NCI-H345 treated with DMSO at 0.1 percent for 48 hours (cell line): ENCODE measurements around the gene ADAMTSL3.
"Not testable (repeated sequence)": the region's sequence is repeated elsewhere in the genome, so short reads cannot be mapped to it uniquely, and the experiment has no call there.

Source experiments
- DNase-seq: peaks from one replicate; lab custom pipeline; 2025; ENCODE audit not compliant: unreplicated experiment; lab: John Stamatoyannopoulos, UW

Gene ADAMTSL3

DNA sequence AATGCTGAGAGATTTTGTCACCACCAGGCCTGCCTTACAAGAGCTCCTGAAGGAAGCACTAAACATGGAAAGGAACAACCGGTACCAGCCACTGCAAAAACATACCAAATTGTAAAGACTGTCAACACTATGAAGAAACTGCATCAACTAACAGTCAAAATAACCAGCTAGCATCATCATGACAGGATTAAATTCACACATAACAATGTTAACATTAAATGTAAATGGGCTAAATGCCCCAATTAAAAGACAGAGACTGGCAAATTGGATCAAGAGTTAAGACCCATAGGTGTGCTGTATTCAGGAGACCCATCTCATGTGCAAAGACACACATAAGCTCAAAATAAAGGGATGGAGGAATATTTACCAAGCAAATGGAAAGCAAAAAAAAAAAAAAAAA lies 311.0 kb downstream of the ADAMTSL3 start:
- DNase-seq = not testable (repeated sequence)

DNA sequence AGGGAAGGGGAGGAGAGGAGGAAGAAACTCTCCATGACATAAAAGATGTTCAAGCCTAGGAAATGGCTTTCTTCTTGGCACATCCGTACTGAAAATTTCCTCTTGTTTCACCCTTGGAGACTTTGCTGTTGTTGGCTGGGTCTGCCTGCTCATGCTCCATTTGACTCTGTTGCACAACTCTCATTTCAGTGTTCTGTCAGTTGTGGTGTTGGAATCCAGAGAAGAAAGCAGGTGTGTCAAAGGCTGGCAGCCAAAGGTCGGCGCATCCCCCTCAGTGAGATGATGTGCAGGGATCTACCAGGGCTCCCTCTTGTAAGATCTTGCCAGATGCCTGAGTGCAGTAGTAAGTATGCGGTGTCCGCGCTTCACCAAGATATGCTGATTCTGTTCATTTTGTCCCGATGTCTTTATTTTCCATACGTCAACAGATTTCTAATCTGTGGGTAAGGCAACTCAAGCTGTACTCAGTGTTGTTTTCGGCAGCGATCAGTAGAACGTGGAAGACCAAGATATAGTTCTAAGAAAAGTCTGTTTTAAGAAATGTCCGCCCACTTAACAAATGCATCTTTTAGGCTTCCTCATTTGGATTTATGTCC lies 316.5 kb downstream of the ADAMTSL3 start:
- no peak for DNase-seq

GRCh38 chr15:83971992-83972391 lies 318.1 kb downstream of the ADAMTSL3 start:
- DNase-seq = no peak

- DNase-seq = no peak
Observed at GRCh38 chr15:83973816-83974215, 319.9 kb downstream of the ADAMTSL3 start.

GRCh38 chr15:83977992-83978391 lies 324.1 kb downstream of the ADAMTSL3 start:
- no peak for DNase-seq

GRCh38 chr15:83978588-83978987 lies 324.7 kb downstream of the ADAMTSL3 start:
- no peak for DNase-seq

DNA sequence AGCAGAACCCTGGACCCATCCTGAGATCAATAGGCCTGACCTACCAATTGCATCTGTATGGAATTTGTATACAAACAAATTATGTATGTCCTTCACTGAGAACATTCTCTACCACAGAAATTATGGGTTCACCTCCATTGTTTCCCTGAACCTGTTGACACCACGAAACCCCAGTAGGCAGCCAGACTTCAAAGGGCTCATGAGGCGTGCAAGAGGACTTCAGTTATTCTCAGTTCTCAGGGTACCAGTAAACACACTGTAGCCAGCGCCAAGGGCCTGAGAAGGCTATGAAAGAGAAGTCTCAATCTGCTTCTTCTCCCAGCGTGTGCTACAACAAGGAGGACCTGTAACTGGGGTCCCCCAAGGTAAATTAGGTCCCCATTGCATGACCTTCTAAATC lies 326.7 kb downstream of the ADAMTSL3 start:
- DNase-seq = no peak

- no peak for DNase-seq
Observed at GRCh38 chr15:83982748-83983147, 328.8 kb downstream of the ADAMTSL3 start.

DNA sequence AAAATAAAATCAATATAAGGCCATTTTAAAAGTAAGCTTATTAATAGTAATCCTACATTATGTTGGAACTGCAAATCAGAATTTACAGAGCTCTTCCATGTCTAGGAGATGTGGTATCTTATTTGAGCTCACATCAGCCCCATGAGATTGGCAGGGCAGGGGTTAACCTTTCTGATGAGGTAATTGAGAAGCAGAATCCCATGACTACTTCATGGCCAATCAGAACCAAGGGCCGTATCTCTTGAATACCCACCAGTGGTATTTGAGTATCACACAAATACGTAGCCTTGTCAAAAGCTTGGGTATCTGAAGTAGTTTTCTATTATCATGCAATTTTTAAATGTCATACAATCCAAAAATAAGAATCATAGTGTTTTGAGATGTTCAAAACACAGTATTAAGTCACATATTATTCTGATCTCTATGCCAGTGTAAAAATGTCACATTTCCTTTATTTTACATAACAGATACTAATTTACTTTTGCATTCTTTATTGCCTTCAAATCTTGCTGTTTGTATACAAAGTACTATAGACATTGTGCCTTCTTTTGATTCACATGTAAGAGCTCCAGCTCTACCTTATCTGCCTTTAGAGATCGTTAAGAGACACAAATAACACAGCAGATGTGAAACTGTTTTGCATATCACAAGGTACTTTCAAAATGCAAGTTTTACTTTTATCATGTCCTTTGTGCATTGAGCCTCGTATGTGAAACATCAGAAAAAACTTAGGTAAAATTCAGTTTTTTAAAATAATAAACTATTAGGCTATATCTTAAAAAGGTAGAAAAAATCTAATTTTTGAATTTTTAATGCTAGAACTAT lies 329.9 kb downstream of the ADAMTSL3 start:
- no peak for DNase-seq

GRCh38 chr15:83984601-83985000 lies 330.7 kb downstream of the ADAMTSL3 start:
- DNase-seq = no peak

GRCh38 chr15:83991163-83991562 lies 337.2 kb downstream of the ADAMTSL3 start:
- DNase-seq = no peak

GRCh38 chr15:83992324-83993031 lies 338.6 kb downstream of the ADAMTSL3 start:
- no peak for DNase-seq

- no peak for DNase-seq
Observed at GRCh38 chr15:83993591-83993990, 339.7 kb downstream of the ADAMTSL3 start.

DNA sequence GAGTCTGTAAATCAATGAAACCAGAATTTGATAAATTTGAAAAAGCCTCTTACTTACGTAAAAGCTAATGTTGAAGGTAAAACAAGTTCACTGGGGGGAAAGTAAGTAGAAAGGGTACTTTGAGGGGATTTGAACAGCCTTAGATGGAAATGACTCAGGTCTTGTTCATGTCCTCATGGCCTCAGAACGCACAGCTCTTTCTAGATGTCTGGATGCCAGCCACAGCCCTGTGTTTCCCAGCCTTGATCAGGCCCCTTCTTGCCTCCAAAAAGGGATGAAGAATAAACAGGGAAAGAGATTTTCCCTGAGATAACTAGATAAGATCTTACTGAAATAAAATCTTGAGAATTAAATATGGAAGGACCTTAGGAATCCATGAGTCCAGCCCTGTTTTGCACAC lies 344.6 kb downstream of the ADAMTSL3 start:
- no peak for DNase-seq

GRCh38 chr15:83999396-84000135 lies 345.6 kb downstream of the ADAMTSL3 start:
- no peak for DNase-seq

GRCh38 chr15:84001037-84001436 lies 347.1 kb downstream of the ADAMTSL3 start:
- no peak for DNase-seq

- no peak for DNase-seq
Observed at GRCh38 chr15:84001655-84002054, 347.7 kb downstream of the ADAMTSL3 start.

- no peak for DNase-seq
Observed at GRCh38 chr15:84003791-84004503, 350.0 kb downstream of the ADAMTSL3 start.

DNA sequence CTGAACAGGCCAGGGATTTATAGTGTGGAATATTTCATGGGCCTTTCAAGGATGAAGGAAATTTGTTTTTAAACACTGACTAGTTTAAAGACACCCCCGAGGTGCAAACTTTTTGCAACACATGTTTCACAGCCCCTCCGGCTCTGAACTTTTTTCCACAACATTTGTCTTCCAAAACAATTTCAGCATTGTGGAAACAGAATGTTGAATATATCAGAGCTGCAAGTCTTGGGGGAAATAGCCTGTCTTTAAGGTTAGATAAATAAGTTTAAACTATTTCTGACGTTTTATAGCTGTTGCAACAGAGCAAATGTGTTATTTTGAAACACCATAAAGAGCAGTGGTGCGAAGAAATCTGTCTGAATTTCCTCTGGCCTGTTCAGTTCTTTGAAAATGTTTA lies 352.5 kb downstream of the ADAMTSL3 start:
- DNase-seq = no peak

- DNase-seq = no peak
Observed at GRCh38 chr15:84009616-84010015, 355.7 kb downstream of the ADAMTSL3 start.

- DNase-seq = no peak
Observed at GRCh38 chr15:84010246-84010645, 356.3 kb downstream of the ADAMTSL3 start.
